Choroid plexus epithelial cell (primary cell): Measurements from ENCODE around the gene USP34.
"Not testable (repeated sequence)": the region's sequence is repeated elsewhere in the genome, so short reads cannot be mapped to it uniquely, and the experiment has no call there.

ENCODE experiments used
- DNase-seq: peaks from one replicate; pipeline ENCODE4 v3.0.0-alpha.2; 2010; ENCODE audit warnings: low read depth
- H3K4me3 ChIP-seq: 2 replicates; pipeline ENCODE4 v1.5.1; 2011; ENCODE audit warnings: low read depth, mild to moderate bottlenecking, control low read depth, low read length, moderate library complexity
- TF ChIP-seq, protein P1 (sequence below): conservative IDR thresholded peaks from 2 replicates; pipeline ENCODE4 v1.5.1; 2011; ENCODE audit warnings: low read depth, mild to moderate bottlenecking, control low read depth, inconsistent platforms, low read length, moderate library complexity

Gene USP34

GRCh38 chr2:61176755-61177726 lies 293.8 kb downstream of the USP34 start:
- peak; percentile 93 for DNase-seq
- H3K4me3 ChIP-seq = peak overlapping the region; percentile 69
- TF ChIP-seq, protein P1, sequence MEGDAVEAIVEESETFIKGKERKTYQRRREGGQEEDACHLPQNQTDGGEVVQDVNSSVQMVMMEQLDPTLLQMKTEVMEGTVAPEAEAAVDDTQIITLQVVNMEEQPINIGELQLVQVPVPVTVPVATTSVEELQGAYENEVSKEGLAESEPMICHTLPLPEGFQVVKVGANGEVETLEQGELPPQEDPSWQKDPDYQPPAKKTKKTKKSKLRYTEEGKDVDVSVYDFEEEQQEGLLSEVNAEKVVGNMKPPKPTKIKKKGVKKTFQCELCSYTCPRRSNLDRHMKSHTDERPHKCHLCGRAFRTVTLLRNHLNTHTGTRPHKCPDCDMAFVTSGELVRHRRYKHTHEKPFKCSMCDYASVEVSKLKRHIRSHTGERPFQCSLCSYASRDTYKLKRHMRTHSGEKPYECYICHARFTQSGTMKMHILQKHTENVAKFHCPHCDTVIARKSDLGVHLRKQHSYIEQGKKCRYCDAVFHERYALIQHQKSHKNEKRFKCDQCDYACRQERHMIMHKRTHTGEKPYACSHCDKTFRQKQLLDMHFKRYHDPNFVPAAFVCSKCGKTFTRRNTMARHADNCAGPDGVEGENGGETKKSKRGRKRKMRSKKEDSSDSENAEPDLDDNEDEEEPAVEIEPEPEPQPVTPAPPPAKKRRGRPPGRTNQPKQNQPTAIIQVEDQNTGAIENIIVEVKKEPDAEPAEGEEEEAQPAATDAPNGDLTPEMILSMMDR = no peak

- DNase-seq = no peak
- TF ChIP-seq, protein P1 = no peak
- no peak overlapping the region for H3K4me3 ChIP-seq
Measured at GRCh38 chr2:61175036-61175435, 295.9 kb downstream of the USP34 start.

DNA sequence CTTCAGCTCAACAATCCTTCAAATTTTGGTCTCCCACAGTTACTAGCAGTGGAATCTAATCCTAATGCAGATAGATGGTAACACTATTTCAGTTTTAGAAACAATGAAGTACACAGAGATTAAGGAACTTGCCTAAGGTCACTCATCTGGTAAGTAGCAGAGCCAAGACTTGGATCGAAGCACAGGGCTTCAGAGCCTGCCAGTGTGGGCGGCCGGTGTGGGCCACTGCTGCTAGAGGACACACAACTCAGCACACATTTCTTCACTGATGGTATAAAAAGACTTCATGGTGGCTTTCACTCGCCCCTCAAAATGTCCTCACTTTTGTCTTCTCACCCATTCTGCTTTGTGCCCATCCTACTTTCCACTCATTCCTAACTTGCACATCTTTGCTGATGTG lies 297.8 kb downstream of the USP34 start:
- no peak for DNase-seq
- H3K4me3 ChIP-seq = no peak overlapping the region
- TF ChIP-seq, protein P1 = no peak

DNA sequence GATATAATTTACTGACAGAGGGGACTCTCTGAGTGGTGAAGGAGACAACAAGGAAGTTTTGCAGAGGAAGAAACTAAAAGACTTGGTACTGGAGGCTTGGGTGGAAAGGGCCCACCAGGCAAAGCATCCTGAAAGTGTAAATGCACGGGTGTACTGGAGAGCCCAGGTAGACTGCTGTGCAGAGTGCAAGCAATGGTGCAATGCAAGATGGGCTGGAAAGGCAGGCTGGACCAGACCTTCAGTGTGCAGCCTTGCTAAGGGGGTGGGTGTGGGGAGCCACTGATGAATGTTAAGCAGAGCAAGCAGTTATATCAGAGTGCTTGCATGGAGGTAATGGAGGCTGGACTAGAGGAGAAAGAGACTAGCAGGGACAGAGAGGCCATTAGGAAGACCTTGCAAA lies 298.2 kb downstream of the USP34 start:
- TF ChIP-seq, protein P1 = no peak
- no peak overlapping the region for H3K4me3 ChIP-seq
- DNase-seq = no peak

GRCh38 chr2:61167579-61167978 lies 303.3 kb downstream of the USP34 start:
- DNase-seq = no peak
- TF ChIP-seq, protein P1 = no peak
- no peak overlapping the region for H3K4me3 ChIP-seq

GRCh38 chr2:61165946-61166345 lies 304.9 kb downstream of the USP34 start:
- no peak overlapping the region for H3K4me3 ChIP-seq
- TF ChIP-seq, protein P1 = no peak
- DNase-seq = no peak

DNA sequence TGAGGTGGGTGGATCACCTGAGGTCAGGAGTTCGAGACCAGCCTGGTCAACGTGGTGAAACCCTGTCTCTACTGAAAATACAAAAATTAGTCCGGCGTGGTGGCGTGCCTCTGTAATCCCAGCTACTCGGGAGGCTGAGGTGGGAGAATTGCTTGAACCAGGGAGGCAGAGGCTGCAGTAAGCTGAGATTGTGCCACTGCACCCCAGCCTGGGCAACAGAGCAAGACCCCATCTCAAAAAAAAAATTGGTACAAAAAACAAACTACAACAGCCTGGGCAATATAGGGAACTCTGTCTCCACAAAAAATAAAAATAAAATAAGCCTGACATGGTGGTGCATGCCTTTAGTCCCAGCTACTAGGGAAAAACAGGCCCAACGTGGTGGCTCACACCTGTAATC lies 305.8 kb downstream of the USP34 start:
- DNase-seq = not testable (repeated sequence)

More for the DNA sequence above, 305.8 kb downstream of the USP34 start:
- not testable (repeated sequence) for H3K4me3 ChIP-seq
